Activated naive CD8-positive, alpha-beta T cell treated with anti-CD3 and anti-CD28 coated beads, Interleukin-2, amount 10 ng/mL, durations not matched to agents 7 days and 5 days (primary cell): ENCODE measurements around the gene MTMR3. TPM values are rescaled to one million over a fixed set of nuclear protein-coding genes. Genes with fewer than 3 reads are reported as not detected.

Experiments
- ATAC-seq: fragments of 150-1000 bp; cut with Tn5 transposase; one replicate; pipeline ENCODE4 v1.10.0; 2021; ENCODE audit warnings: low read depth, moderate library complexity
- POLR2A ChIA-PET: fragments of 350-600 bp; sonication (Branson Sonifier 250); formaldehyde crosslinking; loops from one replicate; lab custom pipeline; 2021; ENCODE audit warnings: antibody characterized with exemption; lab: Charles Lee
- DNase-seq: peaks from one replicate; pipeline ENCODE4 v3.0.0; 2021
- H3K27ac Mint-ChIP-seq: one replicate; pipeline ENCODE4 v1.8.0; 2022; ENCODE audit warnings: mild to moderate bottlenecking, mixed read lengths
- H3K27me3 Mint-ChIP-seq: one replicate; pipeline ENCODE4 v1.8.0; 2022; ENCODE audit warnings: mild to moderate bottlenecking, moderate library complexity, mixed read lengths
- H3K36me3 Mint-ChIP-seq: one replicate; pipeline ENCODE4 v1.8.0; 2021; ENCODE audit warnings: mild to moderate bottlenecking, mixed read lengths
- H3K4me1 Mint-ChIP-seq: one replicate; pipeline ENCODE4 v1.8.0; 2021; ENCODE audit warnings: mixed read lengths
- H3K4me3 Mint-ChIP-seq: one replicate; pipeline ENCODE4 v1.8.0; 2022; ENCODE audit warnings: mild to moderate bottlenecking, moderate library complexity, mixed read lengths
- H3K9me3 Mint-ChIP-seq: one replicate; pipeline ENCODE4 v1.8.0; 2021; ENCODE audit warnings: mixed read lengths
- total RNA-seq, 2 experiments: library from RNA; stranded (reverse); gene quantifications; one replicate each; pipeline ENCODE4 v1.2.3, GENCODE V29; 2021

The MTMR3 gene
- total RNA-seq, 2 experiments from 2014 or later: 33.9 to 40.8 TPM

- ATAC-seq (no peak), DNase-seq (no peak)
- POLR2A ChIA-PET: no interaction called here
- Mint-ChIP-seq H3K36me3 (peaks cover 2% of the 10 kb centered on the region), H3K4me1 (peaks cover 2% of the 10 kb centered on the region), H3K9me3 (no peaks in the 10 kb centered on the region), H3K27ac (no peak overlapping the region), H3K27me3 (no peaks in the 10 kb centered on the region), H3K4me3 (no peak overlapping the region)
Observed at GRCh38 chr22:29994027-29994715, 111.2 kb downstream of the MTMR3 start.

GRCh38 chr22:29994943-29995342, 112.0 kb downstream of the MTMR3 start:
- H3K27me3 Mint-ChIP-seq: no peaks in the 10 kb centered on the region
- no peak for DNase-seq
- peak overlapping the region; percentile 7 for H3K27ac Mint-ChIP-seq
- no peak overlapping the region for H3K4me3 Mint-ChIP-seq
- peaks cover 2% of the 10 kb centered on the region for H3K36me3 Mint-ChIP-seq
- ATAC-seq: no peak
- peaks cover 2% of the 10 kb centered on the region for H3K4me1 Mint-ChIP-seq
- POLR2A ChIA-PET: no interaction called here
- no peaks in the 10 kb centered on the region for H3K9me3 Mint-ChIP-seq

- ATAC-seq (no peak), DNase-seq (no peak)
- peaks cover 2% of the 10 kb centered on the region for H3K36me3 Mint-ChIP-seq
- no peaks in the 10 kb centered on the region for H3K9me3 Mint-ChIP-seq
- H3K27ac Mint-ChIP-seq: no peak overlapping the region
- POLR2A ChIA-PET: no interaction called here
- H3K27me3 Mint-ChIP-seq: no peaks in the 10 kb centered on the region
- H3K4me3 Mint-ChIP-seq: no peak overlapping the region
- peaks cover 2% of the 10 kb centered on the region for H3K4me1 Mint-ChIP-seq
Observed at GRCh38 chr22:29997107-29997506, 114.1 kb downstream of the MTMR3 start.

- Mint-ChIP-seq H3K9me3 (no peaks in the 10 kb centered on the region), H3K27me3 (no peaks in the 10 kb centered on the region), H3K36me3 (peaks cover 2% of the 10 kb centered on the region), H3K4me3 (no peak overlapping the region), H3K27ac (no peak overlapping the region), H3K4me1 (peaks cover 2% of the 10 kb centered on the region)
- POLR2A ChIA-PET: no interaction called here
- DNase-seq: no peak
- no peak for ATAC-seq
Observed at GRCh38 chr22:29997516-29997915, 114.5 kb downstream of the MTMR3 start.

- POLR2A ChIA-PET: no interaction called here
- H3K4me3 Mint-ChIP-seq: no peak overlapping the region
- H3K9me3 Mint-ChIP-seq: no peaks in the 10 kb centered on the region
- H3K27me3 Mint-ChIP-seq: no peaks in the 10 kb centered on the region
- H3K27ac Mint-ChIP-seq: no peak overlapping the region
- DNase-seq (no peak), ATAC-seq (no peak)
- peaks cover 2% of the 10 kb centered on the region for H3K4me1 Mint-ChIP-seq
- peaks cover 7% of the 10 kb centered on the region for H3K36me3 Mint-ChIP-seq
Observed at GRCh38 chr22:29998627-29999384, 115.8 kb downstream of the MTMR3 start.

GRCh38 chr22:30000566-30000965, 117.6 kb downstream of the MTMR3 start:
- no peak overlapping the region for H3K4me3 Mint-ChIP-seq
- POLR2A ChIA-PET: no interaction called here
- ATAC-seq: no peak
- DNase-seq: no peak
- H3K27me3 Mint-ChIP-seq: no peaks in the 10 kb centered on the region
- peaks cover 7% of the 10 kb centered on the region for H3K36me3 Mint-ChIP-seq
- H3K9me3 Mint-ChIP-seq: no peaks in the 10 kb centered on the region
- H3K27ac Mint-ChIP-seq: no peak overlapping the region
- no peaks in the 10 kb centered on the region for H3K4me1 Mint-ChIP-seq

GRCh38 chr22:30001459-30001858, 118.5 kb downstream of the MTMR3 start:
- DNase-seq: no peak
- POLR2A ChIA-PET: no interaction called here
- Mint-ChIP-seq H3K4me3 (no peak overlapping the region), H3K9me3 (no peaks in the 10 kb centered on the region), H3K27ac (no peak overlapping the region), H3K4me1 (no peaks in the 10 kb centered on the region), H3K36me3 (peaks cover 7% of the 10 kb centered on the region), H3K27me3 (no peaks in the 10 kb centered on the region)
- ATAC-seq: no peak

- Mint-ChIP-seq H3K36me3 (peaks cover 7% of the 10 kb centered on the region), H3K4me3 (no peak overlapping the region), H3K9me3 (no peaks in the 10 kb centered on the region), H3K27ac (no peak overlapping the region), H3K27me3 (no peaks in the 10 kb centered on the region), H3K4me1 (peaks cover under 1% of the 10 kb centered on the region)
- DNase-seq (no peak), ATAC-seq (no peak)
- POLR2A ChIA-PET: no interaction called here
Observed at GRCh38 chr22:30002861-30003486, 120.0 kb downstream of the MTMR3 start.

GRCh38 chr22:30004101-30004500, 121.1 kb downstream of the MTMR3 start:
- POLR2A ChIA-PET: interaction anchor here (1.2 kb wide), 1 partner anchor 166 kb away, joined by 3 read pairs; the partner anchor contains the start of gene ASCC2
- peaks cover 6% of the 10 kb centered on the region for H3K36me3 Mint-ChIP-seq
- DNase-seq: no peak
- no peak overlapping the region for H3K27ac Mint-ChIP-seq
- H3K27me3 Mint-ChIP-seq: no peaks in the 10 kb centered on the region
- ATAC-seq: no peak
- H3K9me3 Mint-ChIP-seq: no peaks in the 10 kb centered on the region
- peaks cover 6% of the 10 kb centered on the region for H3K4me1 Mint-ChIP-seq
- no peak overlapping the region for H3K4me3 Mint-ChIP-seq

GRCh38 chr22:30004694-30005093, 121.7 kb downstream of the MTMR3 start:
- POLR2A ChIA-PET: interaction anchor here (1.2 kb wide), 1 partner anchor 167 kb away, joined by 3 read pairs; the partner anchor contains the start of gene ASCC2
- Mint-ChIP-seq H3K36me3 (peaks cover 6% of the 10 kb centered on the region), H3K27ac (no peak overlapping the region), H3K27me3 (no peaks in the 10 kb centered on the region), H3K4me1 (peaks cover 6% of the 10 kb centered on the region), H3K9me3 (no peaks in the 10 kb centered on the region), H3K4me3 (no peak overlapping the region)
- DNase-seq (no peak), ATAC-seq (no peak)

GRCh38 chr22:30005213-30005857, 122.4 kb downstream of the MTMR3 start:
- no peak overlapping the region for H3K27ac Mint-ChIP-seq
- no peaks in the 10 kb centered on the region for H3K27me3 Mint-ChIP-seq
- H3K4me3 Mint-ChIP-seq: no peak overlapping the region
- DNase-seq (peak; percentile 72), ATAC-seq (peak; percentile 63)
- H3K4me1 Mint-ChIP-seq: peaks cover 6% of the 10 kb centered on the region
- no peaks in the 10 kb centered on the region for H3K9me3 Mint-ChIP-seq
- peaks cover 6% of the 10 kb centered on the region for H3K36me3 Mint-ChIP-seq
- POLR2A ChIA-PET: interaction anchor here (1.2 kb wide), 1 partner anchor 167 kb away, joined by 3 read pairs; the partner anchor contains the start of gene ASCC2

- Mint-ChIP-seq H3K4me3 (no peak overlapping the region), H3K27me3 (no peaks in the 10 kb centered on the region), H3K9me3 (no peaks in the 10 kb centered on the region), H3K27ac (no peak overlapping the region), H3K4me1 (peaks cover 6% of the 10 kb centered on the region), H3K36me3 (peaks cover 6% of the 10 kb centered on the region)
- POLR2A ChIA-PET: no interaction called here
- DNase-seq (no peak), ATAC-seq (no peak)
Observed at GRCh38 chr22:30007361-30007760, 124.4 kb downstream of the MTMR3 start.

- Mint-ChIP-seq H3K9me3 (no peaks in the 10 kb centered on the region), H3K4me1 (peaks cover 6% of the 10 kb centered on the region), H3K4me3 (no peak overlapping the region), H3K36me3 (no peaks in the 10 kb centered on the region), H3K27ac (peak overlapping the region; percentile 43), H3K27me3 (no peaks in the 10 kb centered on the region)
- DNase-seq: no peak
- POLR2A ChIA-PET: interaction anchor here (0.5 kb wide), 1 partner anchor 247 kb away, joined by 3 read pairs; no protein-coding TSS in a partner anchor
- no peak for ATAC-seq
Observed at GRCh38 chr22:30008401-30008800, 125.4 kb downstream of the MTMR3 start.
